ENCODE results near the gene IFNGR1. TPM values are rescaled to one million over a fixed set of nuclear protein-coding genes. Genes with fewer than 3 reads are reported as not detected.

Gene IFNGR1
- total and polyA plus RNA-seq, 10 of the 15 experiments (the other 5 are each of a cell fraction or from before 2014, with no cell fraction given): 89.0 to 296 (median 138) TPM

DNA sequence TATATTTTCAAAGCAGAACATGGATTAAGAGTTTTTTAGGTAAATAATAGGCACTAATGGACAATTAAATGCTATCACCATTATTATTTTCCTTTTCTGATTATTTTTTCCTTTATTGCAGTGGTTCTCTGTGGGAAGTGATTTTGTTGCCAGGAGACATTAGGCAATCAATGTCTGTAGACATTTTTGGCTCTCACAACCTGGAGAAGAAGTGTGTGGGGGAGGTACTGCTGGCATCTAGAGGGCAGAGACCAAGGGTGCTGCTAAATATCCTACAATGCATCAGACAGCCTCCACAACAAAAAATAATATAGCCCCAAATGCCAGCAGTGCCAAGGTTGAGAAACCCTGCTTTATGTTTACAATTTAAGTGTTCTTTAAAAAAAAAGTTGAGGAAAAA is 8.3 kb downstream of the IFNGR1 start:
- no peak for ATAC-seq
- no peak for FAIRE-seq
- H3K27ac ChIP-seq (ENCODE audit: control insufficient read depth, insufficient read depth): no peak overlapping the region
- no peaks in the 10 kb centered on the region for H3K27me3 ChIP-seq (replicated peaks in 1 of 2; ENCODE audit: control insufficient read depth in 2 of 2, insufficient read depth in 2 of 2, low read length in 1 of 2)
- peaks cover 41% of the 10 kb centered on the region for H3K9me3 ChIP-seq (replicated peaks; ENCODE audit: control insufficient read depth, insufficient read depth, low read length)
- in situ Hi-C loops (cut with MboI) (no loop called here), intact Hi-C loops (cut with micrococcal nuclease; ENCODE audit: unreplicated experiment) (no loop called here)
- no peak overlapping the region for H2AFZ ChIP-seq (ENCODE audit: control insufficient read depth, low read depth, low read length)
- no TSS peak for BruUV-seq (replicated peaks)
- CTCF ChIA-PET: interaction anchor here (2.2 kb wide), 1 partner anchor 45 kb away, joined by 11 read pairs; no protein-coding TSS in a partner anchor
- H3K4me3 ChIP-seq: no peak overlapping the region
- H3K36me3 ChIP-seq (ENCODE audit: control insufficient read depth in 2 of 2, insufficient read depth in 2 of 2, low read length in 1 of 2): peaks cover 7 to 33% of the 10 kb centered on the region in 2 experiments
- RAD21 ChIA-PET (ENCODE audit: unreplicated experiment): interaction anchor here (8.0 kb wide), 1 partner anchor 46 kb away, joined by 68 read pairs; no protein-coding TSS in a partner anchor
- H3K4me1 ChIP-seq (ENCODE audit: control insufficient read depth, insufficient read depth, low read length): peaks cover 9% of the 10 kb centered on the region; the same call in 1 of the 2 replicates
- H3K4me2 ChIP-seq (ENCODE audit: control insufficient read depth, insufficient read depth): no peak overlapping the region
- SMC1A ChIA-PET (ENCODE audit: uncharacterized antibody, unreplicated experiment): interaction anchor here (2.3 to 7.9 kb wide), 4 partner anchors 12 to 105 kb away, joined by 10 to 77 read pairs (median 18); no protein-coding TSS in a partner anchor
- peaks cover 95% of the 10 kb centered on the region for H3K79me2 ChIP-seq (ENCODE audit: control insufficient read depth, insufficient read depth, low read length)
- no peak for TF ChIP-seq STAT3 (IDR thresholded peaks at IDR 0.05; ENCODE audit: low read depth, low read length)
- TF ChIP-seq POLR2A (IDR thresholded peaks at IDR 0.05; ENCODE audit: low read depth, low read length): no peak
- no peak overlapping the region for H3K9ac ChIP-seq (ENCODE audit: control insufficient read depth, insufficient read depth, low read length)
- no peaks in the 10 kb centered on the region for H4K20me1 ChIP-seq (ENCODE audit: control insufficient read depth, insufficient read depth)
- no peak for DNase-seq (ENCODE audit: low read depth, low spot score)
- POLR2A ChIA-PET: interaction anchor here (1.7 kb wide), 1 partner anchor 39 kb away, joined by 4 read pairs; no protein-coding TSS in a partner anchor

DNA sequence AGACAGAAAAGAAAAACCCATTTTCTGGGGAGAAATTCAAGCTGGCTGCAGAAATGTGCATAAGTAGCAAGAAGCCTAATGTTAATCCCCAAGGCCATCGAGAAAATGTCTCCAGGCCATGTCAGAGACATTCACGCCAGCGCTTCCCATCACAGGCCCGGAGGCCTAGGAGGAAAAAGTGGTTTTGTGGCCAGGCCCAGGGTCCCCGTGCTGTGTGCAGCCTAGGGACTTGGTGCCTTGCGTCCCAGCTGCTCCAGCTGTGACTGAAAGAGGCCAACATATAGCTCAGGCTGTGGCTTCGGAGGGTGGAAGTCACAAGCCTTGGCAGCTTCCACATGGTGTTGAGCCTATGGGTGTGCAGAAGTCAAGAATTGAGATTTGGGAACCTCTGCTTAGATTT is 10.9 kb downstream of the IFNGR1 start:
- in situ Hi-C loops (cut with MboI) (no loop called here), intact Hi-C loops (cut with micrococcal nuclease; ENCODE audit: unreplicated experiment) (no loop called here)
- WGBS (ENCODE audit: insufficient coverage, insufficient replicate concordance, low lambda C conversion rate, missing lambda C conversion rate): 100% methylated on average over 7 of the region's 7 CpGs
- CTCF ChIA-PET: no interaction called here
- Histone ChIP-seq H3K27me3 (replicated peaks in 1 of 2; ENCODE audit: control insufficient read depth in 2 of 2, insufficient read depth in 2 of 2, low read length in 1 of 2) (no peaks in the 10 kb centered on the region), H3K27ac (ENCODE audit: control insufficient read depth, insufficient read depth) (no peak overlapping the region), H3K4me1 (ENCODE audit: control insufficient read depth, insufficient read depth, low read length) (peaks cover 11% of the 10 kb centered on the region; the same call in 1 of the 2 replicates), H4K20me1 (ENCODE audit: control insufficient read depth, insufficient read depth) (no peaks in the 10 kb centered on the region), H3K79me2 (ENCODE audit: control insufficient read depth, insufficient read depth, low read length) (peaks cover 78% of the 10 kb centered on the region), H3K9ac (ENCODE audit: control insufficient read depth, insufficient read depth, low read length) (no peak overlapping the region), H2AFZ (ENCODE audit: control insufficient read depth, low read depth, low read length) (no peak overlapping the region), H3K4me2 (ENCODE audit: control insufficient read depth, insufficient read depth) (no peak overlapping the region), H3K9me3 (replicated peaks; ENCODE audit: control insufficient read depth, insufficient read depth, low read length) (peaks cover 41% of the 10 kb centered on the region), H3K4me3 (no peak overlapping the region), H3K36me3 (ENCODE audit: control insufficient read depth in 2 of 2, insufficient read depth in 2 of 2, low read length in 1 of 2) (peaks cover 9 to 38% of the 10 kb centered on the region in 2 experiments)
- FAIRE-seq (no peak), DNase-seq (ENCODE audit: low read depth, low spot score) (no peak), ATAC-seq (no peak)
- BruUV-seq (replicated peaks): no TSS peak
- POLR2A ChIA-PET: interaction anchor here (1.1 kb wide), 1 partner anchor 9 kb away, joined by 3 read pairs; no protein-coding TSS in a partner anchor
- no peak for TF ChIP-seq GABPA (IDR thresholded peaks at IDR 0.05; ENCODE audit: low read depth)
- RAD21 ChIA-PET (ENCODE audit: unreplicated experiment): interaction anchor here (0.6 kb wide), 1 partner anchor 13 kb away, joined by 3 read pairs; no protein-coding TSS in a partner anchor
- SMC1A ChIA-PET (ENCODE audit: uncharacterized antibody, unreplicated experiment): interaction anchor here (1.0 to 1.1 kb wide), 2 partner anchors 12 to 120 kb away, joined by 3 read pairs; no protein-coding TSS in a partner anchor

Data from GM12878 (cell line).